Activated CD4-positive, alpha-beta T cell treated with anti-CD3 and anti-CD28 coated beads, Interleukin-2, amount 50 U/mL, for 16 hours (primary cell): ENCODE data around the gene TMSB10.
A peak's percentile ranks its signal among the peaks of the same experiment; 100 is the strongest.
"Not testable (repeated sequence)": the region's sequence is repeated elsewhere in the genome, so short reads cannot be mapped to it uniquely, and the experiment has no call there.

Experiments used
- DNase-seq: peaks from one replicate; pipeline ENCODE4 v3.0.0-alpha.2; 2020

Gene TMSB10

DNA sequence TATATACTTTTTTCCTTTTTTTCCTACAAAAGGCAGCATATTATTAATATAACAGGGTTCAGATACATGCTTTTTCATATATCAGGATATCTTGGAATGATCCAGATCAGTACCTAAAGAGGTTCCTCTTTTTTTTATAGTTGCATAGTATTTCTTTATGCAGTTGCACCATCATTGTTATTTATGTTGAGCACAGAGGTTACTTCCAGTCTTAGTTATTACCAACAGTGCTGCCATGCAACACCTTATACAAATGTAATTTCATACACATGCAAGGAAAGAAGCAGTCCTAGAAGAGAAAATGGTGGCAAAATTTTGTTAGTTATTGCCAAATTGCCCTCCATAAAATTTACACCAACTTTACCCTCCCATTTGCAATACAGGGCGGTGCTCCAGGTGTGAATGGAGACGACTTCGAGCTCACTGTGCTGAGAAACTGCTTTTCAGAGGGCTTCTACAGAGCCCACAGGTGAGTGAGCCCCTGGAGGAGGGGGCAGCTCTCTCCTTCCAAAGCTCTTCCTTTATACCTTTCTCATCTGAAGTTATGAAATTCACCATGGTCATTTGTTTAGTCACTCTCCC, 35.5 kb downstream of the TMSB10 start:
- DNase-seq, result no peak

- DNase-seq, result no peak
These were observed 36.7 kb downstream of the TMSB10 start for GRCh38 chr2:84942166-84942565.

GRCh38 chr2:84942964-84943421, 37.5 kb downstream of the TMSB10 start:
- peak; percentile 43 for DNase-seq

DNA sequence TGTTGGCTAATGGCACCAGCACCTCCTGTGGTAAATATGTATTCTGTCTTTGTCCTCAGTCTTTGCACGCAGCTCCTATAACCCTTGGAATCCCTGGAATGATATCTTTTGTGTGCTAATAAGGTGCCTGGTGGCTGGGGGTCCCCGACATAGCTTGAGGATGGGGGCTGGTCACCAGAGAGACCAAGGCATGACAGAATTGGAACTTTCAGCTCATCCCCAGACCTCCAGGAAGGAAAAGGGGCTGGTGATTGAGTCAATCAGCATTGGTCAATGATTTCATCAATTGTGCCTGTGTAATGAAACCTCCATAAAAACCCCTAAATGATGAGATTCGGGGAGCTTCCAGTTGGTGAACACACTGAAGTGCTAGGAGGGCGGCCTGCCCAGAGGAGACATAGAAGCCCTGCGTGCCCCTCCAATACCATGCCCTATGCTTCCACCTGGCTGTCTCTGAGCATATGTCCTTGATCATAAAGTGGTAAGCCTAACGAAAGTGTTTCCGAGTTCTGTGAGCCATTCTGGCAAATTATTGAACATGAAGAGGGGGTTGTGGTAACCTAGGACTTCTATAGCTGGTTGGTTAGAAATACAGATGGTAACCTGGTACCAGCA, 38.9 kb downstream of the TMSB10 start:
- no peak for DNase-seq

DNA sequence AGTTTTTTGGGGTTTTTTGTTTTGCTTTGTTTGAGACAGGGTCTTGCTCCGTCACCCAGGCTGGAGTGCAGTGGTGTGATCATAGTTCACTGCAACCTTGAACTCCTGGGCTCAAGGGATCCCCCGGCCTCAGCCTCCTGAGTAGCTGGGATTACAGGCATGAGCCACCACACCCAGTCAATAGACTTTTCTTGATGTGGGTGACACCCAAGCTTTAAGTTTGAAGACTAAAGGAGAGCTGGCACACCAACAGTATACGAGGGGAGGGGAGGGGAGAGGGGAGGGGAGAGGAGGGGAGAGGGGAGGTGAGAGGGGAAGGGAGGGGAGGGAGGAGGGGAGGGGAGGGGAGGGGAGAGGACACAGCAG, 40.4 kb downstream of the TMSB10 start:
- DNase-seq, result not testable (repeated sequence)

- peak; percentile 79 for DNase-seq
These were observed 41.0 kb downstream of the TMSB10 start for GRCh38 chr2:84946204-84947009.

GRCh38 chr2:84947010-84947593, 41.6 kb downstream of the TMSB10 start:
- DNase-seq, result no peak

DNA sequence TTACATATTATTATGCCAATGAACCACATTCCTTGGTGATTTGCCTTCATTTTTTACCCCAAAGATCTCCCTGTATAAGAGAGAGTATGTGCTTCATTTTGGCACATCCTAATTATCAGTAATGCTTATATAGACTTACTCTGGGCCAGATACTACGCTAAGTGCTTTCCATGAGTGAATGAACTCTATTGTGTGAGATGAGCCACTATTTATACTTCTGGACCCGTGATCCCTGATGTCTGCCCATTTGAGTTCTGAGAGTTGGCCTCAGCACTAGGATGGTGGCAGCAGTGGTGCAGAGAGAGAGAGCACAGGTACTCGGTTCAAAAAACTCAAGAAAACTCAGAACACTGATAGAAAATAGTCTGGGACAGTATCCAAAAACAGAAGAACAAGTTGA, 48.1 kb downstream of the TMSB10 start:
- DNase-seq, result no peak

DNA sequence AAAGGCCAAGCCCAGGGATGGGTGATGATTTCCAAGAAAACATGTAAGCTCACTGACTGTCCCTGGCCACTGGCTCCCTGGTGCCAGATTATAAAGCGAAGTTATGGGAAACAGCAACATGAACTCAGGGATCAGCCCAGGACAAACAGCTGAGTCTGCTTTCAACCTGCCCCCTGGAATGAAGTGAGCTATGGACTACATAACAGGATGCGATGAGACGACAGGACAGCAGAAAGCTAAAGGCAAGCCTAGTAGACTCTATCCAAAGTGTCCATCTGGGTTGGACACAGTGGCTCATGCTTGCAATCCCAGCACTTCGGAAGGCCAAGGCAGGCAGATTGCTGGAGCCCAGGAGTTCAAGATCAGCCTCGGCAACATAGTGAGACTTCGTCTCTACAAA, 48.9 kb downstream of the TMSB10 start:
- DNase-seq, result no peak
